Type B pancreatic cell (in vitro differentiated cells): ENCODE results near the gene VOPP1. TPM values are rescaled to one million over a fixed set of nuclear protein-coding genes. Genes with fewer than 3 reads are reported as not detected.

ENCODE experiments used
- DNase-seq: peaks from one replicate; pipeline ENCODE4 v3.0.0; 2021; ENCODE audit warnings: mixed read lengths; ENCODE audit not compliant: unreplicated experiment; ENCODE audit errors: extremely low spot score
- H3K27ac Mint-ChIP-seq: 2 replicates; pipeline ENCODE4 v1.8.0; 2021; ENCODE audit warnings: mild to moderate bottlenecking, mixed read lengths
- H3K27me3 Mint-ChIP-seq: 2 replicates; pipeline ENCODE4 v1.8.0; 2021; ENCODE audit warnings: mixed read lengths
- H3K36me3 Mint-ChIP-seq: 2 replicates; pipeline ENCODE4 v1.8.0; 2021; ENCODE audit warnings: mixed read lengths
- H3K4me1 Mint-ChIP-seq: one replicate; pipeline ENCODE4 v1.8.0; 2021; ENCODE audit warnings: mixed read lengths; ENCODE audit not compliant: unreplicated experiment
- H3K4me3 Mint-ChIP-seq: 2 replicates; pipeline ENCODE4 v1.8.0; 2021; ENCODE audit warnings: mild to moderate bottlenecking, mixed read lengths
- H3K9me3 Mint-ChIP-seq: 2 replicates; pipeline ENCODE4 v1.8.0; 2021; ENCODE audit warnings: mixed read lengths
- total RNA-seq: library from RNA; stranded (reverse); gene quantifications from 2 replicates; pipeline ENCODE4 v1.2.1, GENCODE V29; 2021; ENCODE audit warnings: low replicate concordance
- TF ChIP-seq, protein P1 (sequence below): fragments of 200-600 bp; sonication (generic); conservative IDR thresholded peaks from 2 replicates; pipeline ENCODE4 v1.5.0; 2021; ENCODE audit warnings: antibody characterized with exemption, mild to moderate bottlenecking

Gene VOPP1
- total RNA-seq, 1 donor from 2014 or later, result 38.9 TPM

DNA sequence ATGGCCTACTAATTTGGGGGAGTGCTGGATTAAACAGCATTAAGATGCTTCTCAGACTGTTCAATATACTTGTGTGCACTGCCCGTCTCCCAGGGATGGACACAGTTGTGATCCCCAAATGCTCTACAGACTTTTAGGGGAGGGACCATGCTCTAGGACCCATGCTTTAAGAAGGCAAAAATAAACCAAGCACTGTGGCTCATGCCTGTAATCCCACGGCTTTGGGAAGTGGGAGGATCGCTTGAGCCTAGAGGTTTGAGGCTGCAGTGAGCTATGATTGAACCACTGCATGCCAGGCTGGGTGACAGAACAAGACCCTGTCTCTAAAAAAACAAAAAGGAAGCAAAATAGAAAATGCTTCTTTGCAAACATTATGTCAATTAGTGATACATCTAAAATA is 102.6 kb downstream of the VOPP1 start:
- no peak for DNase-seq
- Mint-ChIP-seq H3K4me3 (no peak overlapping the region), H3K36me3 (peaks cover 26% of the 10 kb centered on the region), H3K9me3 (peaks cover 5% of the 10 kb centered on the region), H3K27me3 (no peaks in the 10 kb centered on the region), H3K4me1 (peaks cover 5% of the 10 kb centered on the region), H3K27ac (no peak overlapping the region)
- TF ChIP-seq, protein P1, sequence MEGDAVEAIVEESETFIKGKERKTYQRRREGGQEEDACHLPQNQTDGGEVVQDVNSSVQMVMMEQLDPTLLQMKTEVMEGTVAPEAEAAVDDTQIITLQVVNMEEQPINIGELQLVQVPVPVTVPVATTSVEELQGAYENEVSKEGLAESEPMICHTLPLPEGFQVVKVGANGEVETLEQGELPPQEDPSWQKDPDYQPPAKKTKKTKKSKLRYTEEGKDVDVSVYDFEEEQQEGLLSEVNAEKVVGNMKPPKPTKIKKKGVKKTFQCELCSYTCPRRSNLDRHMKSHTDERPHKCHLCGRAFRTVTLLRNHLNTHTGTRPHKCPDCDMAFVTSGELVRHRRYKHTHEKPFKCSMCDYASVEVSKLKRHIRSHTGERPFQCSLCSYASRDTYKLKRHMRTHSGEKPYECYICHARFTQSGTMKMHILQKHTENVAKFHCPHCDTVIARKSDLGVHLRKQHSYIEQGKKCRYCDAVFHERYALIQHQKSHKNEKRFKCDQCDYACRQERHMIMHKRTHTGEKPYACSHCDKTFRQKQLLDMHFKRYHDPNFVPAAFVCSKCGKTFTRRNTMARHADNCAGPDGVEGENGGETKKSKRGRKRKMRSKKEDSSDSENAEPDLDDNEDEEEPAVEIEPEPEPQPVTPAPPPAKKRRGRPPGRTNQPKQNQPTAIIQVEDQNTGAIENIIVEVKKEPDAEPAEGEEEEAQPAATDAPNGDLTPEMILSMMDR, result no peak

DNA sequence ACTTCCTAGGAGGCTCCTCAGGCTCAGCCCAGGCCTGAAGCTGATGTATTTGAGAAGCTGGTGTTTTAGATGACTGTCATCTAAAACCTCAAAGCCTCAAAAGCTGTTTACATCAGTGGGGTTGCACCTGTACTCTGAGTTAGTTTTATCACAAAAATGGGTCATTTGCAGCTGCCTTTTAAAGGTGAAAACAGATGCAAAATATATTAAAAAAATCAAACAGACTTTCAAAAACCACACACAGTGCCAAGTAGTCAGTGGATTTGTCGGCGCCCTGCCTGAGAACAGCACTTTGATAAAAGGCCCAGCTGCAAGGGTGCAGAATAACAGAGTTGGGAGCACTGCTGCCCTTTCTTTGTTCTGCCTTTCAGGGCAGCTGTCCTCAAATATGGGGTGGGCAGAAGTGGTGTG is 103.0 kb downstream of the VOPP1 start:
- H3K4me1 Mint-ChIP-seq, result peaks cover 5% of the 10 kb centered on the region
- TF ChIP-seq, protein P1, result no peak
- no peak for DNase-seq
- no peak overlapping the region for H3K4me3 Mint-ChIP-seq
- peaks cover 29% of the 10 kb centered on the region for H3K36me3 Mint-ChIP-seq
- no peaks in the 10 kb centered on the region for H3K27me3 Mint-ChIP-seq
- peaks cover 5% of the 10 kb centered on the region for H3K9me3 Mint-ChIP-seq
- H3K27ac Mint-ChIP-seq, result no peak overlapping the region

DNA sequence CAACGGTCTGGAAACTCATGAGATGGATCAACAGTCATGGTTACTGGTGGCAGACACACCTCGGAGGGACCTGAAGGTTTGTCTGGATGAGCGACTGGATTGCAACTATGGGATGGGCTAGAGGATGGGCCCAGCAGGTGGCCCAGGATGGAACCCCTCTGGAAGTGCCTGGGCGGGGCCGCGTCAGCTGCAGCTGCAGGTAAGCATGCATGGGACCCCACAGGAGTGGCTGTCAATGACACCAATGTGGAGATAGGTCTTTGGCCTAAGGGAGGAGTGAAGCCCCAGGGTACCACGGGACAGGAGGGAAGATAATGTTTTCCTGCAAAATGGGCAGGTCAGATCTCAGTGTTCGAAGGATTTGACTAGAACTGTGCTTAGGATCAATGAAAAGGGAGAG is 103.8 kb downstream of the VOPP1 start:
- H3K4me3 Mint-ChIP-seq, result no peak overlapping the region

DNA sequence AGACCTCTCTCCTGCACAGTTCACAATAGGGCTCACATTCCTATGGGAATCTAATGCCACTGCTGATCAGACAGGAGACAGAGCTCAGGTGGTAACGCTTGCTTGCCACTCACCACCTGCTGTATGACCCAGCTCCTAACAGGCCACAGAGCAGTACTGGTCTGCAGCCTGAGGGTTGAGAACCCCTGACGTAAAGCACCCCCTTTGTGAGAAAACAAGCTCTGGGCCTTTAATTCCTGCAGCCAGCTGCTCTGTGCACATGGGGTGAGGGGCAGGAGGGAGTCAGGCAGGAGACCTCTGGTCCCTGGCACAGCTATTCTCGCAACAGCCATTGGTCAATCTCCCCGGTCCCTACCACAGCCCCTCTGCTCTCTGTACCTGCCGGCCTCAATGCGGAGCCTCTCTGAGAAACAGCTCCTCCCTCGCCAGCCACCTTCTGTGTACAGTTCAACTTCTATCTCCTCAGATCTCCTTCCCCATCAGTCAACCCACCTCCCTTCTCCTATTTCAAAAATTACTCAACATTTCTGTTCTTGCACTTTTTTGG is 105.2 kb downstream of the VOPP1 start:
- peak overlapping the region; percentile 75 for H3K27ac Mint-ChIP-seq
- H3K36me3 Mint-ChIP-seq, result peaks cover 34% of the 10 kb centered on the region
- no peaks in the 10 kb centered on the region for H3K27me3 Mint-ChIP-seq
- DNase-seq, result no peak
- H3K4me3 Mint-ChIP-seq, result peak overlapping the region; percentile 51
- peaks cover 5% of the 10 kb centered on the region for H3K4me1 Mint-ChIP-seq
- peaks cover 9% of the 10 kb centered on the region for H3K9me3 Mint-ChIP-seq
- TF ChIP-seq, protein P1, result no peak

More for the DNA sequence above, 103.8 kb downstream of the VOPP1 start:
- H3K36me3 Mint-ChIP-seq, result peaks cover 29% of the 10 kb centered on the region
- TF ChIP-seq, protein P1, result no peak
- H3K27me3 Mint-ChIP-seq, result no peaks in the 10 kb centered on the region
- H3K9me3 Mint-ChIP-seq, result peaks cover 5% of the 10 kb centered on the region
- DNase-seq, result no peak
- H3K4me1 Mint-ChIP-seq, result peaks cover 5% of the 10 kb centered on the region
- no peak overlapping the region for H3K27ac Mint-ChIP-seq

DNA sequence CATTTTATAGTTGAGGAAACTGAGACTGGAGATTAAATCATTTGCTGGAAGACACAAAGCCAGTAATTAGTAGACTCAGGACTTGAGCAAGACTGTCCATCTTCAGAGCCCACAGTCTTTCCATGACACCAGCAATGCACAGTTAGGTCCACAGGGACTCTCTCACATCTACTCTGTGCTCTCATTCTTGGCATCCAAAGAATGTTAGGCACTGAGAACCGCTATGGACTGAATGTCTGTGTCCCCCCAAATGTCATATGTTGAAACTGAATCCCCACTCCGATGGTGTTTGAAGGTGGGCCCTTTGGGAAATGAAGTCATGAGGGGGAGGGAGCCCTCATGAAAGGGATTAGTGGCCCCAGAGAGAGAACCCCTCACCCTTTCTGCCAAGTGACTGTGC is 106.6 kb downstream of the VOPP1 start:
- TF ChIP-seq, protein P1, result no peak
- no peak for DNase-seq
- Mint-ChIP-seq H3K4me3 (no peak overlapping the region), H3K27ac (no peak overlapping the region), H3K27me3 (no peaks in the 10 kb centered on the region), H3K9me3 (peaks cover 15% of the 10 kb centered on the region), H3K36me3 (peaks cover 34% of the 10 kb centered on the region), H3K4me1 (peaks cover 5% of the 10 kb centered on the region)

DNA sequence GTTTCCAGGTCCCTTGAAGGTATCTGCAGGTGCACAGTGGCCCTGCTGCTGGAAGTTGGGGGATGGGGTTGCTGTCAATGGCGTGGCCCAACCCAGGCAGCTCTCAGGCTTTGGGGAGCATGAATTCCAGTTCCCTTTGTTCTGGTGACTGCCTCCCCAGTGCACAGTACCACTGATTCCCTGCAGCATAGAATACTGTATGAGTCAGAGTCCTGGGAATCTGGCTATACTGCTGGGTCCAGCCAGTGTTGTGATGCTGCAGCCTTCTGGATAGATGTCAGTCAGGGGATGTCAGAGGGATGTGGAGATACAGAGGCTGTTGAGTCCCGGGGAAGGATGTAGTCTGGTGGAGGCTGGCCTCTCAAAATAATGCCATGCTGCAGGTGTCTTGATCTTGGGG is 107.9 kb downstream of the VOPP1 start:
- peaks cover 15% of the 10 kb centered on the region for H3K9me3 Mint-ChIP-seq
- no peak for DNase-seq
- no peak overlapping the region for H3K4me3 Mint-ChIP-seq
- peaks cover 33% of the 10 kb centered on the region for H3K36me3 Mint-ChIP-seq
- TF ChIP-seq, protein P1, result no peak
- H3K27ac Mint-ChIP-seq, result no peak overlapping the region
- no peaks in the 10 kb centered on the region for H3K27me3 Mint-ChIP-seq
- no peaks in the 10 kb centered on the region for H3K4me1 Mint-ChIP-seq
